ENCODE results near the gene RNF103.

The RNF103 gene

DNA sequence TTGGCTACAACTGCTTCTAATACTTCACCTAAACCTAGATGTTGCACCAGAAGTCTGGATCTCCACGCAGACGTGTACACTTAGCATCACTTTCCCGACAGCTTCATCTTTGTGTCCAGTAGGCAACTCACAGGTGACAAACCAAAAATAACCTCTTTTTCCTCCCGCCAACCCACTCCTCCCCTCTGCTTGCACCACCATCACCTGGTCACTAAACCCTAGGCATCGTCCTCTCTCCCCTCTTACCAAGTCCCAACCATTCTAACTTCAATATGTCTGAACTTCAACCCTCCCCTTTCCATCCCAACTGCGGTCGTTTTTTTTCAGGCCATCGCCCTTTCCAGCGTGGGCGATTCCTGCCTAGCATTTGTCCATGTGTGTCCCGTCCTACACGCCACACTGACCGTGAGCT lies 60.0 kb downstream of the RNF103 start:
- no peak for DNase-seq

DNA sequence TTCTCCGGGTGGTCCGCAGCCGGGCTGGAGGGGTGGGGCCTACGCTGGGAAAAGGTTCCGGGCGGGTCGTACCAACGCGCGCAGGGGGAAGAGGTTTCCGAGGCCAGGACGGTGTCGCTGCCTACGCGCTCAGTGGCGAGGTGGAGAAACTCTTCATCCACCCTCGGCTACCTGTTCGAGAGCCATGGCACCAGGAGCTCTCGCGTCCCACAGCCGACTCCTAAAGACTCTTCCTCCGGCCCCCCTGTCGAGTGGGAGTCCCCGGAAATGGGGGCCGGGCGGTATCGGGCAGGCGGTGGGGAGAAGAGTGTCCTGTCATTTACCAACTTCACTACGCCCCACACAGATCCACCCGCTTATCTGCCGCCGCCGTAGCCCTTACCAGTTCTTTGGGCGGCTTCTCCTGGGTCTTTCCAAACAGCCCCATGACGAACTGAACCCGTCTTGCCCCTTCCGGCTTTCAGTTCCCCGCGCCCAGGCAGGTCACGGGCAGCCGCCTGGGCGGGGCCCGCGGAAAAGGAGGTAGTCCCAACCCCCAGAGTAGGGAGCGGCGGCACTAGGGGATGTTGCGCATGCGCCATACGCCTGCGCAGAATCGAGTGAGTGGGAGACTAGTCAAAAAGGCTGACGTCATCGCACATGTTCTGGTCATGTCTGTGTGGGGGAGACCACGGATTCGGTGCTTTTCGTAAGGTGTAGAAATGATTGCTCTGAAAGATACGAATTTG lies 60.6 kb downstream of the RNF103 start, which contains the start of gene CHMP3:
TSS of gene CHMP3 (minus strand) at position 522 of the 728 bp plus-strand sequence. CDS start at position 427, 95 bp downstream.
- peak; percentile 96 for DNase-seq

DNA sequence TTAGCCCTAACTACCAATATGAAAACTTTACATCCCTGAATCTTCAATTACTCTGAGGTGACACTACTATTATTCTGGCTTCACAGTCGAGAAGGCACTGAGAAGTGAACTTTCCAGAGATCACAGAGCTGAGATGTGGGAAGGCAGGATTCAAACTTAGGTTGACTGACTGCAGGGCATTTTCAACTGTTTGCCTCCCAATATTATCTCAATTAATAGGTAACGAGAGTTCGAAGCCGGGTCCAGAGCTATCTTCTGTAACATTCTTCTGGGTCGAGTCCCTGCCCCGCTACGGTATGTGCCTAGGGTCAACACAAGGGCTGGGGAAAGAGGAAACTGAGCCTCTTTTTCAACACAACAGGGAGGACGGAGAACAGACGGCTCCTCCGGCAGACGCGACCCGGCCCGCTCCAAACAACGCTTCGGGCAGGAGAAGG lies 61.2 kb downstream of the RNF103 start:
- no peak for DNase-seq

DNA sequence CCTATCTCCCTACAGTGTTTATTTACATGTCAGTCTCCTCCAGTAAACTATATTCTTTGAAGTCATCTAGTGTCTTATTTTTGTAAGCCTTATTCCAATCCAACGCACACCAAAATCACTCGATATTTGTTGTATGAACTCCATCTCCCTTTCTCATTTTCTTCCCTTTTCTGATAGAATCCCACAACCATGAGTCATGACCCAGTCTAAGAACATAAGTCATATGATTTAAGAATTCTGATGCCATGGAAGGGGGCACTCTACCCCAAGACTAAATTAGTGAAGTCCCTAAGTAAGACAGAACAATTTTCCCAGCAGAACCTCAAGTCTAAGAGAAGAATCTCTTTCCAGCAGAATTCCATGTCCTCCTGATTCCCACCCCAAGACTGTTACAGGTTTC lies 65.8 kb downstream of the RNF103 start:
- no peak for DNase-seq

DNA sequence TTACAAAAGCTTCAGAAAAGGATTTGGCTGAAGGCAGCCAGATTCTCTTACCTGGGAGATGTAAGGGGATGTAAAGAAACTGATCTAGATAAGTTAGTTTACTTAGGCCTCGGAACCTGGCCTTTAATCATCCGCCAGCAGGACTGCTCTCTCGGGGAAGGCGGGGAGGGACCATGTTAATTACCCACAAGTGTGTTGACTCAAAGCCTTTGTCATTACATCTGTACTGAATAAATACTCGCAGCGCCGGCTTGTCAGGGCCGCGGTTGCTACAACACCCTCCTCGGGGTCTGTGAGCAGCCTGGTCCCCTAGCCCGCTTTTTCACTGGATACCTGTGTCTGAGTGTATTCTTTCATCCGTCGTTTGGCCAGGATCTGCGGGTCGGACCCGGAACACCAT lies 67.2 kb downstream of the RNF103 start:
- DNase-seq: no peak
